ENCODE results near the gene SRPX.

DNA sequence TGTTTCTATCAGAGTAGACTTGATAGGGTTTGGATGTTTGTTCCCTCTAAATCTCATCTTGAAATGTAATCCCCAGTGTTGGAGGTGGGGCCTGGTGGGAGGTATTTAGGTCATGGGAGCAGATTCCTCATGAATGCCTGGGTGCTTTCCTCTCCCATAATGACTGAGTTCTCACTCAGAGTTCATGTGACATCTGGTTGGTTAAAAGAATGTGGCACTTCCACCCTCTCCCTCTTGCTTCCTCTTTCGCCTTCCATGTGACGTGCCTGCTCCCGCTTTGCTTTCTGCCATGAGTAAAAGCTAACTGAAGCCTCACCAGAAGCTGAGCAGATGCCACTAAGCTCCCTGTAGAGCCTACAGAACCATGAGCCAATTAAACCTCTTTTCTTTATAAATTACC is 47.3 kb upstream of the SRPX start:
- TF ChIP-seq, protein P1, sequence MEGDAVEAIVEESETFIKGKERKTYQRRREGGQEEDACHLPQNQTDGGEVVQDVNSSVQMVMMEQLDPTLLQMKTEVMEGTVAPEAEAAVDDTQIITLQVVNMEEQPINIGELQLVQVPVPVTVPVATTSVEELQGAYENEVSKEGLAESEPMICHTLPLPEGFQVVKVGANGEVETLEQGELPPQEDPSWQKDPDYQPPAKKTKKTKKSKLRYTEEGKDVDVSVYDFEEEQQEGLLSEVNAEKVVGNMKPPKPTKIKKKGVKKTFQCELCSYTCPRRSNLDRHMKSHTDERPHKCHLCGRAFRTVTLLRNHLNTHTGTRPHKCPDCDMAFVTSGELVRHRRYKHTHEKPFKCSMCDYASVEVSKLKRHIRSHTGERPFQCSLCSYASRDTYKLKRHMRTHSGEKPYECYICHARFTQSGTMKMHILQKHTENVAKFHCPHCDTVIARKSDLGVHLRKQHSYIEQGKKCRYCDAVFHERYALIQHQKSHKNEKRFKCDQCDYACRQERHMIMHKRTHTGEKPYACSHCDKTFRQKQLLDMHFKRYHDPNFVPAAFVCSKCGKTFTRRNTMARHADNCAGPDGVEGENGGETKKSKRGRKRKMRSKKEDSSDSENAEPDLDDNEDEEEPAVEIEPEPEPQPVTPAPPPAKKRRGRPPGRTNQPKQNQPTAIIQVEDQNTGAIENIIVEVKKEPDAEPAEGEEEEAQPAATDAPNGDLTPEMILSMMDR (conservative IDR thresholded peaks at IDR 0.05 in 1 of 2, IDR thresholded peaks at IDR 0.05 in 1 of 2; ENCODE audit: extremely low read depth in 1 of 2, insufficient read depth in 1 of 2, low read depth in 1 of 2, low read length in 2 of 2): no peak
- TF ChIP-seq EZH2 (IDR thresholded peaks at IDR 0.05; ENCODE audit: borderline replicate concordance, low read length): no peak

Data from mammary epithelial cell (primary cell).